Caki2 (cell line): Measurements from ENCODE around the gene YLPM1. TPM values are rescaled to one million over a fixed set of nuclear protein-coding genes. Genes with fewer than 3 reads are reported as not detected.
"Not testable (repeated sequence)": the region's sequence is repeated elsewhere in the genome, so short reads cannot be mapped to it uniquely, and the experiment has no call there.

ENCODE experiments used
- DNase-seq: peaks from one replicate; pipeline ENCODE4 v3.0.0-alpha.2; 2015; ENCODE audit warnings: low read depth
- in situ Hi-C: cut with HindIII; loops from 2 replicates; pipeline ENCODE4 v1.10.0; 2016; ENCODE audit warnings: low sequenced_read_pairs, low pct_unique_long_range_greater_than_20kb, mixed read lengths
- total RNA-seq: library from RNA; depleted of rRNA; stranded (reverse); fragments of >200 nt; shearing (Covaris generic); gene quantifications from 2 replicates; pipeline ENCODE4 v1.2.3, GENCODE V29; 2014; ENCODE audit warnings: low replicate concordance; rRNA removed

The YLPM1 gene, protein sequence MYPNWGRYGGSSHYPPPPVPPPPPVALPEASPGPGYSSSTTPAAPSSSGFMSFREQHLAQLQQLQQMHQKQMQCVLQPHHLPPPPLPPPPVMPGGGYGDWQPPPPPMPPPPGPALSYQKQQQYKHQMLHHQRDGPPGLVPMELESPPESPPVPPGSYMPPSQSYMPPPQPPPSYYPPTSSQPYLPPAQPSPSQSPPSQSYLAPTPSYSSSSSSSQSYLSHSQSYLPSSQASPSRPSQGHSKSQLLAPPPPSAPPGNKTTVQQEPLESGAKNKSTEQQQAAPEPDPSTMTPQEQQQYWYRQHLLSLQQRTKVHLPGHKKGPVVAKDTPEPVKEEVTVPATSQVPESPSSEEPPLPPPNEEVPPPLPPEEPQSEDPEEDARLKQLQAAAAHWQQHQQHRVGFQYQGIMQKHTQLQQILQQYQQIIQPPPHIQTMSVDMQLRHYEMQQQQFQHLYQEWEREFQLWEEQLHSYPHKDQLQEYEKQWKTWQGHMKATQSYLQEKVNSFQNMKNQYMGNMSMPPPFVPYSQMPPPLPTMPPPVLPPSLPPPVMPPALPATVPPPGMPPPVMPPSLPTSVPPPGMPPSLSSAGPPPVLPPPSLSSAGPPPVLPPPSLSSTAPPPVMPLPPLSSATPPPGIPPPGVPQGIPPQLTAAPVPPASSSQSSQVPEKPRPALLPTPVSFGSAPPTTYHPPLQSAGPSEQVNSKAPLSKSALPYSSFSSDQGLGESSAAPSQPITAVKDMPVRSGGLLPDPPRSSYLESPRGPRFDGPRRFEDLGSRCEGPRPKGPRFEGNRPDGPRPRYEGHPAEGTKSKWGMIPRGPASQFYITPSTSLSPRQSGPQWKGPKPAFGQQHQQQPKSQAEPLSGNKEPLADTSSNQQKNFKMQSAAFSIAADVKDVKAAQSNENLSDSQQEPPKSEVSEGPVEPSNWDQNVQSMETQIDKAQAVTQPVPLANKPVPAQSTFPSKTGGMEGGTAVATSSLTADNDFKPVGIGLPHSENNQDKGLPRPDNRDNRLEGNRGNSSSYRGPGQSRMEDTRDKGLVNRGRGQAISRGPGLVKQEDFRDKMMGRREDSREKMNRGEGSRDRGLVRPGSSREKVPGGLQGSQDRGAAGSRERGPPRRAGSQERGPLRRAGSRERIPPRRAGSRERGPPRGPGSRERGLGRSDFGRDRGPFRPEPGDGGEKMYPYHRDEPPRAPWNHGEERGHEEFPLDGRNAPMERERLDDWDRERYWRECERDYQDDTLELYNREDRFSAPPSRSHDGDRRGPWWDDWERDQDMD (N-terminal part only)
- 1.0 and 1.3 TPM in 2 replicates for total RNA-seq

DNA sequence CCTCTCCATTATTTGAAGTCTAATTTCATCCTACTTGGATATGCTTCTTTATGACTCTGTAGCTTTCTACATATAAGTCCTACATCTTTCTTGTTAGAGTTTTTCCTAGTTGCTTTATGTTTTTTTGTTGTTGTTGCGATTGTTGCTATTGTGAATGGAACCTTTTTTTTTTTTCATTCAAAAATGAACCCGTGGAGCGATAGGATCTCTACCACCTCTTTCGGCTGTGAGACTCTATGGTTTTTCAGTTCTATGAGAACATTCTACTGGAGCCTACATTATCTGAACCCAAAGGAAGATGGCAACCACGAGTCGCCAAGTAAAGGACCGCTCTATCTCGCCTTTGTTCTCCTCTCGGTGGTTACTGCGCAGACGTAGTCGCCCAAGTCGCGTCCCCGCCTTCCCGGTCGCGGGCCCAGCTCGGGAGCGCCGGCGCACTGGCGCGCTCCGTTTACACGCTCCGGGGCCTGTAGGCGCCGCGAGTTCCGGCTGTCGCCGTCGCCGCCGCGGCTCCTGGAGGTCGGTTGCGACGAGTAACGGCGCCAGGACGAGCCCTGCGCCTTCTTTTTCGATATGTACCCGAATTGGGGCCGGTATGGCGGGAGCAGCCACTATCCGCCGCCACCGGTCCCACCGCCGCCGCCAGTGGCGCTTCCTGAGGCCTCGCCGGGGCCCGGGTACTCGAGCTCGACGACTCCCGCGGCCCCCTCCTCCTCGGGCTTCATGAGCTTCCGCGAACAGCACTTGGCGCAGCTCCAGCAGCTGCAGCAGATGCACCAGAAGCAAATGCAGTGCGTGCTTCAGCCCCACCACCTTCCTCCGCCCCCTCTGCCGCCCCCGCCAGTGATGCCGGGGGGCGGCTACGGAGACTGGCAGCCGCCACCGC, at the start of gene YLPM1:
Gene YLPM1 (plus strand): TSS at position 400 of the 886 bp plus-strand sequence. CDS start 174 bp downstream, at position 574.
- DNase-seq: peak; percentile 87
- in situ Hi-C loops: no loop called here

DNA sequence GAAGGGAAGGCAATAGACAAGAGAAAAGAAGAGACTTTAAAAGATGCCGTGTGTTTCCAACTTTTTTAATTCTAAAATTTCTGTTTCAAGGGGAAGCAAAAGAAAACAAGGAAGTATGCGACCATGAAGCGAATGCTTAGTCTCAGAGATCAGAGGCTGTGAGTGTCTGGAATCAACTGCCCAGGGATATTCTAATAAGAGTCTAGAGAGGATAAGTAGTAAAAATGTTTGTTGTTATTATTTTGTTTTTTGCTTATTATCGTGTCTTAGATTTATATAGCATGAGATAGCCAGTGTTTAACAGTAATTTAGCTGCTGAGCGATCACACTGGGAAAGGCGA, 49.8 kb upstream of the YLPM1 start:
- DNase-seq: no peak

DNA sequence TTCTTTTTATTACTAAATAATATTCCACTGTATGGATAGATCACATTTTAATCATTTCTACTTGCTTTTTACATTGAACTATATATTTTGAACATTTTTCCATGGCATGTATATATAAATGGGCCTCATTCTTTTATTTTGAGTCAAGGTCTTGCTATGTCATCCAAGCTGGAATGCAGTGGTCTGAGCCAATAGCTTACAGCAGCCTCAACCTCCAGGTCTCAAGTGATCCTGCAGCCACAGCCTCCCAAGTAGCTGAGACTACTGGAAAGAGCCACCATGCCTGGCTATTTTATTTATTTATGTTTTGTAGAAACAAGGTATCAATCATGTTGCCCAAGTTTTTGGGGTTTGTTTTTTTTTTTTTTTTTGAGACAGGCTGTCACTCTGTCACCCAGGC, 42.6 kb upstream of the YLPM1 start:
- no peak for DNase-seq
- in situ Hi-C loops: no loop called here

More for the DNA sequence above, 49.8 kb upstream of the YLPM1 start:
- in situ Hi-C loops: no loop called here

DNA sequence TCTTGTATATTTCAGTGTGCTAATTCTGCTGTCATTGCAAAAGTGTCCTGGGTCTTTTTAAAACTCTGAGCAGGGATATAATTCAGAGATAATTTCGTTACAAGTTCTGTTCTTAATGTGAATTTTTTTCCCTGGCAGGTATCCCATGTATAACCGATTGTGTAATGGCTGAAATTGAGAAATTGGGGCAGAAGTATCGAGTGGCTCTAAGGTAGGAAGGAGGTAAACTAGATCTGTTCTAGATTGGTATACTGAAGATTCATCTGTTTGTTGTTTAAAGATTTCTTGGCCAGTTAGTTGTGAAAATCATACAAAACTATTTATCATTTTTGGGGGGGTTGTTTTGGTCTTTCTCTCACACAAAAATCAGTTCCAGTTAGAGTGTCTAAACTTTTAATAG, 40.0 kb upstream of the YLPM1 start:
- in situ Hi-C loops: no loop called here
- DNase-seq: no peak

DNA sequence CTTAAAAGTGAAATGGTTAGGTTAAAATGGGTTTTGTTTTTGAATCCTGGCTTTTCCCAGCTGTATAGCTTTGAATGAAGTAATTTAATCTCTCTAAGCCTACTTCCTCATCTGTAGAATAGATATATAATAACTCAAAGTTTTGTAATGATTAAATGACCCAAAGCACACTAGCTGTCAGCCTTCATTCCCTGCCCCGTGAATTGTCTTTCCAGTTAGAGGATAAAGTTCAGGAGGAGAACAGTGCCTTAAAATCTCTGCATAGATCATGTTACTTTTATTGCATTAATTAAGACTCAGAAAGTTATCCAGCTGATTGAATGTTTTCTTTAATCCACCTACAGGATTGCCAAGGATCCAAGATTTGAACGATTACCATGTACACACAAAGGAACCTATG, 30.7 kb upstream of the YLPM1 start:
- no peak for DNase-seq
- in situ Hi-C loops: no loop called here

DNA sequence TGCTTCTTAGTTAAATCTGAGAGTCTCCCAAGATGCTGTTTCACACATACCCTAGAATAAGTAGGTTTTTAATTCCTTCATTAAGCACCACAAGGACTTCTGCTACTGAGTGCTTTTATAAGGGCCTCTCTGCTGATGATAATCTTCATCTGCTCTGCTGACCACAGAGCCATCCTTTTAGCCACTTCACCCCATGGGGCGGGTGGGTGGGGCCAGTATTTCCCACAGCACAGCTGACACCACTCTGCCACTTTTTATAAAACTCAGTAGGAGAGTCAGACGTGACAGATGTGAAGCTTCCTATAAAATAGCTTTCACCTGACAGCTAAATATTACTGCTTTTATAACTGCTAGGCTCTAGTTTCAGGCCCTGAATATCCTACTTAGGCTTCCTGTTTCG, 29.9 kb upstream of the YLPM1 start:
- no peak for DNase-seq
- in situ Hi-C loops: no loop called here

DNA sequence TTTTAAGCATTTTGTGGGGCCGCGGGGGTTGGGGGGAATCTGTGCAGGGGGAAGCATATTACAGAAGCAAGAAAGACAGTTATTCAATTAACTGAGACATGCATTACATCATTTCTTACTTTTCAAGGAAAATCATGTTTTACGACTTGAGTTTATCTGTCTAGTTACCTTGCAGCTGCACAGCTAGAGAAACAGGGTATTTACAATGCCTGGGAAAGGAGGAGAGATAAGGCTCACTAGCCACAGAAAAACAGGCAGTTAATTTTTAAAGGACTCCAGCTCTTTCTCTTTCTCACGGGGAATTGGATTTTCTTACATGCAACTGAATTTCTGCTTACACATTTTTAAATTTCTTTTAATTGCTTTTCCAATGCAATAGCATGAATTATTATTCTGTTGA, 28.0 kb upstream of the YLPM1 start:
- peak; percentile 10 for DNase-seq
- in situ Hi-C loops: no loop called here

DNA sequence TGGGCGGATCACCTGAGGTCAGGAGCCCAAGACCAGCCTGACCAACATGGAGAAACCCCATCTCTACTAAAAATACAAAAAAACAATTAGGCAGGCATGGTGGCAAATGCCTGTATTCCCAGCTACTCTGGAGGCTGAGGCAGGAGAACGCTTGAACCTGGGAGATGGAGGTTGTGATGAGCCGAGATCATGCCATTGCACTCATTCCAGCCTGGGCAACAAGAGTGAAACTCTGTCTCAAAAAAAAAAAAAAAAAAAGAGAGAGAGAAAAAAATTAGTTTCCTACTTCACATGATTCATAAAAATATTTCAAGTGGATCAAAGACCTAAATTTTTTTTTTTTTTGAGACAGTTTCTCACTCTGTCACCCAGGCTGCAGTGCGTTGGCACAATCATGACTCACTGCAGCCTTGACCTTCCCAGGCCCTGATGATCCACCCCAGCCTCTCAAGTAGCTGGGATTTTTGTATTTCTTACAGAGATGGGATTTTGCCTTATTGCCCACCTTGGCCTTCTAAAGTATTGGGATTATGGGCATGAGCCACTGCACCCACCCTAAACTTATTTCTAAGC, 25.3 kb upstream of the YLPM1 start:
- in situ Hi-C loops: no loop called here
- DNase-seq: peak; percentile 5

DNA sequence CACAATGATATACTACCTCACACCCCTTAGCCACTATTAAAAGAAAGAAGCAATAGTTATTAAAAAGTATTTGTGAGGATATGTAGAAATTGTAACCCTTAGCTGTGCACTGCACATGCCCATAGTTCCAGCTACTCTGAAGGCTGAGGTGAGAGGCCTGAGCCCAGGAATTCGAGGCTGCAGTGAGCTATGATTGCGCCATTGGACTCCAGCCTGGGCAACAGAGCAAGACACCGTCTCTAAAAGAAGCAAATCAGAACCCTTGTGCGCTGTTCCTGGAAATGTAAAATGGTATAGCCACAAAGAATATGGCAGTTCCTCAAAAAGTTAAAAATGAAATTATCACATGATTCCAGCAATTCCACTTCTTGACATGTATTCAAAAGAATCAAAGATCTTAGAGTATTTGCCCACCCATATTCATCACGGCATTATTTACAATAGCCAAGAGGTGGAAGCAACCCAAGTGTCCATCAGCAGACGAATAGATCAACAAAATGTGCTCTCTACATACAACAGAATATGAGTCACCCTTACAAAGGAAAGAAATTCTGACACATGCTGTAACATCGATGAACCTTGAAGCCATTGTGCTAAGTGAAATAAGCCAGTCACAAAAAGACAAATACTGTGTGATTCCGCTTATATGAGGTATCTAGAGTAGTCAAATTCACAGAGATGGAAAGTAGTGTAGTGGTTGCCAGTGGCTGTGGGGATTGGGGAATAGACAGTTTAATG, 23.7 kb upstream of the YLPM1 start:
- in situ Hi-C loops: no loop called here
- peak; percentile 3 for DNase-seq

DNA sequence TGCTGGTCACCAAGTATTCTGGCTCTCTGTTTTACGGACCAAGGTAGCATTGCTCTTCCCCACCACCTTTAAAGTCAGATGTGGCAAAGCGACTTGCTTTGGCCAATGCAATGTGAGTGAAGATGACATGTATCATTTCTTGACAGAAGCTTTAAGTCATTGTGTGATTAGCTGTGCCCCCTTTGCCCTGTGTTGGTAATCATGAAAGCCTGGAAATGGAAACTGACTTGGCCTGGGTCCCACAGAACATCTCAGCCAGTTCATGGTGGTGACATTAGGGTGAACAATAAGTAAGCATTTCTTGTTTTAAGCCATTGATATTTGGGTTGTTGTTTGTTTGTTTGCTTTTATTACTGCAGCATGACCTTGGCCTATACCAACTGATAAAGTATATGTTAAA, 15.9 kb upstream of the YLPM1 start:
- in situ Hi-C loops: no loop called here
- no peak for DNase-seq

DNA sequence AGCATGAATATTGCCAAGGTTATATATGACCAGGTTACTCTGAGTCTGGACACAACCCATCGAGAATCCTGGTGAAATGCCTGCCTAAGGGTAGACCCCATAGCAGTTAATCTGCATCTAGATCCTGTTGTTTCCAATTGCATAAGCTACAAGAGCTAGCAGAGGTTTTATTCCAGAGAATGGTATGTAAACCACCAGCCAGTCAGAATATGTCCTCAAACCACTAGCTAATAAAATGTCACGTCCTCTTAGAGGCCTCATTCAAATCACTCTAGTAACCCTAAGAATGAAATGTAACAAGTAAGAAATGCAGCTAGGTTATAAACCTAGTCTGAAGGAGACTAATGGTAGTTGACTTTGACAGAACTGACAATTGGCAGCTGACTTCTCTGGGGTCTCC, 9.0 kb upstream of the YLPM1 start:
- in situ Hi-C loops: no loop called here
- DNase-seq: no peak

DNA sequence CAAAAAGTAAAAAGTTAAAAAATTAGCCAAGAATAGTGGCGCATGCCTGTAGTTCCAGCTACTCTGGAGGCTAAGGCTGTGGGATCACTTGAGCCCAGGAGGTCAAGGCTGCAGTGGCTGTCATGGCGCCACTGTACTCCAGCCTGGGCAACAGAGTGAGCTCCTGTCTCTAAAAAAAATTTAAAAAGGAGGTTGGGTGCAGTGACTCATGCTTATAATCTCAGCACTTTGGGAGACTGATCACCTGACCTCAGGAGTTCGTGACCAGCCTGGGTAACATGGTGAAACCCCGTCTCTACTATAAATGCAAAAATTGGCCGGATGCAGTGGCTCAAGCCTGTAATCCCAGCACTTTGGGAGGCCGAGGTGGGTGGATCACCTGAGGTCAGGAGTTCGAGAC, 8.2 kb upstream of the YLPM1 start:
- no peak for DNase-seq
- in situ Hi-C loops: no loop called here

DNA sequence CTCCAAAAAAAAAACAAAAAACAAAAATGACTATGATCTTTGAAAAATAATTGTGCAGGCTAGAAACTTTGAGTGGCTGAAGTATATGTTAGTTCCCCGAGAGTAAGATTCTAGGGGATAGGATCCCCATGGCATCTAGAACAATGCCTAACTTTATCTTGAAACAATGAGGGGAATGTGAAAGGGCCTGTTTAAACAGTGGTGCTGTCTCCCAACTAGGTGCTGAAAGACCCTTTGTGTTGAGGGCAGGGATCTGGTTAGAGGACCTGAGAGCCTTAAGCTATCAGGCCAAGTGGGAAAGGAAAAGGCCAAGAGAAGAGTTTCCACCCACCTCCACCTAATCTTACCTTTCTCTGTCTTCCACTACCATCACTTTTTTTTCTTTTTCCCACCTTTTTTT, 6.8 kb upstream of the YLPM1 start:
- no peak for DNase-seq
- in situ Hi-C loops: no loop called here

DNA sequence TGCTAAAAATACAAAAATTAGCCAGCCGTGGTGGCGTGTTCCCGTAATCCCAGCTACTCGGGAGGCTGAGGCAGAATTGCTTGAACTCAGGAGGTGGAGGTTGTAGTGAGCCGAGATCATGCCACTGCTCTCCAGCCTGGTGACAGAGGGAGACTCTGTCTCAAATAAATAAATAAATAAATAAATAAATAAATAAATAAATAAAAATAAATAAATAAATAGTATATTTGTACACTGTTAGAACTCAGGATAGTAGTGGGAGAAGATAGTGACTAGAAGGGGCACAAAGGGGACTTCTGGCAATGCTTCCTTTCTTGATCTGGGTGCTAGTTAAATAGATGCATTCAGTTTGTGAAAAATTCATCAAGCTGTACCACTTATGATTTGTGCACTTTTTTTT, 4.6 kb upstream of the YLPM1 start:
- DNase-seq, in situ Hi-C loops: not testable (repeated sequence)

DNA sequence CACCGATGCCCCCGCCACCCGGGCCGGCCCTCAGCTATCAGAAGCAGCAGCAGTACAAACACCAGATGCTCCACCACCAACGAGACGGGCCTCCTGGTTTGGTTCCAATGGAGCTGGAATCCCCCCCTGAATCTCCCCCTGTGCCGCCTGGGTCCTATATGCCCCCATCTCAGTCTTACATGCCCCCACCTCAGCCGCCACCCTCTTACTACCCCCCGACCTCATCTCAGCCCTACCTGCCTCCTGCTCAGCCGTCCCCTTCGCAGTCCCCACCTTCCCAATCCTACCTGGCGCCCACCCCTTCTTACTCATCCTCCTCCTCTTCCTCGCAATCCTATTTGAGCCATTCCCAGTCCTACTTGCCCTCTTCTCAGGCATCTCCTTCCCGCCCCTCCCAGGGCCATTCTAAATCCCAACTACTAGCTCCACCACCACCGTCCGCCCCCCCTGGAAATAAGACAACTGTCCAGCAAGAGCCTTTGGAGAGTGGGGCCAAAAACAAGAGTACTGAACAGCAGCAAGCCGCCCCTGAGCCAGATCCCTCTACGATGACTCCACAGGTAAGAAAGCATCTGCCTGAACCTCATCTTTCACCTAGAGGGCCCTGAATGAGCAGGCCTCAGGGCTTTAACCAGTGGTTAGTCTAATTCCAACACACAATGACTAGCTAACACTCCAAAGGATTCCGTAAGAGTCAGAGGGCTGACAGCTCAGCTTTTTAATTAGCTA, 851 bp downstream of the YLPM1 start:
- no peak for DNase-seq
- in situ Hi-C loops: no loop called here

DNA sequence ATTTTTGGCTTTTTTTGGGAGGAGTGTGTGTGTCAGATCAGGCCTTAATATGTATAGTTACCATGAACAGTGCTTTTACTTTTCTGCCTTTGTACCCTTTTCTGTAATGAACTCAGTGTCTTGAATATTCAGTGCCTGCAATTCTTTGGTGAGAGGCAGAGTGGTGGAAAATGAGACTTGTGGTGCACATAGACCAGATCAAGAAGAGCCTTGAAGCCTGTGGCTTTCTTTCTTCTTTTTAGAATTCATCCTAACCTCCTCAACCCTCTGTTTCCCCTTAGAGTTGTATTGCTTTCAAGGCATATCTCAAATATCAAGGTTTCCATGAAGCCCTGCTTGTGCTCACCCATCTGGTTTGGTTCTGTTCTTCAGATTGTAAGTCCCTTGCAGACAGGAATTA, 2.6 kb downstream of the YLPM1 start:
- in situ Hi-C loops: no loop called here
- no peak for DNase-seq
